ENCODE results near the gene PTAFR. TPM values are rescaled to one million over a fixed set of nuclear protein-coding genes. Genes with fewer than 3 reads are reported as not detected.
A peak's percentile ranks its signal among the peaks of the same experiment; 100 is the strongest.
"Not testable (repeated sequence)": the region's sequence is repeated elsewhere in the genome, so short reads cannot be mapped to it uniquely, and the experiment has no call there.

Gene PTAFR
- total RNA-seq, 6 donors from 2014 or later: 10.5 to 42.3 (median 22.0) TPM

GRCh38 chr1:28143496-28144202 is 32.8 kb downstream of the PTAFR start:
- Histone ChIP-seq H3K27ac (no peak overlapping the region), H3K36me3 (no peaks in the 10 kb centered on the region), H3K27me3 (no peaks in the 10 kb centered on the region), H3K4me1 (peaks cover 0 to 17% (median 7%) of the 10 kb centered on the region in 4 donors), H3K4me3 (no peak overlapping the region), H3K9me3 (no peaks in the 10 kb centered on the region)
- no peak for ATAC-seq (ENCODE audit: low FRiP score in 2 of 2)
- no peak for DNase-seq
- 82 to 89% methylated on average over 4 of the region's 4 CpGs for WGBS, 2 donors
- TF ChIP-seq CTCF (IDR thresholded peaks at IDR 0.05) (no peak), EP300 (IDR thresholded peaks at IDR 0.05) (no peak), POLR2AphosphoS5 (IDR thresholded peaks at IDR 0.05) (no peak), POLR2A (IDR thresholded peaks at IDR 0.05) (no peak)

- Histone ChIP-seq H3K27me3 (no peaks in the 10 kb centered on the region), H3K4me3 (no peak overlapping the region), H3K4me1 (peaks cover 4 to 10% (median 5%) of the 10 kb centered on the region in 4 donors), H3K27ac (no peak overlapping the region), H3K9me3 (no peaks in the 10 kb centered on the region), H3K36me3 (no peaks in the 10 kb centered on the region)
- ATAC-seq (ENCODE audit: low FRiP score in 2 of 2) (no peak), DNase-seq (no peak)
- no peak for TF ChIP-seq POLR2A (IDR thresholded peaks at IDR 0.05)
- TF ChIP-seq CTCF (IDR thresholded peaks at IDR 0.05): no peak
- no peak for TF ChIP-seq POLR2AphosphoS5 (IDR thresholded peaks at IDR 0.05)
- TF ChIP-seq EP300 (IDR thresholded peaks at IDR 0.05): no peak
- WGBS, 2 donors: 96 to 97% methylated on average over 2 of the region's 2 CpGs
These were observed 34.8 kb downstream of the PTAFR start for GRCh38 chr1:28141685-28142084.

- not testable (repeated sequence) for H3K27me3 ChIP-seq; H3K9me3 ChIP-seq; DNase-seq; ATAC-seq (ENCODE audit: low FRiP score in 2 of 2); H3K4me3 ChIP-seq; H3K36me3 ChIP-seq
- Histone ChIP-seq H3K27ac (peak overlapping the region in 3 of 4 donors; percentile 45 to 79 (median 51)), H3K4me1 (peaks cover 13 to 18% (median 16%) of the 10 kb centered on the region in 4 donors)
- WGBS, 2 donors: 54 to 66% methylated on average over 8 of the region's 8 CpGs
These were observed 36.6 kb downstream of the PTAFR start for GRCh38 chr1:28139866-28140265.

- ATAC-seq (ENCODE audit: low FRiP score in 2 of 2): peak in 1 of 2 donors; percentile 69
These were observed 37.3 kb downstream of the PTAFR start for GRCh38 chr1:28139025-28139712.

More at GRCh38 chr1:28139025-28139712, 37.3 kb downstream of the PTAFR start:
- Histone ChIP-seq H3K27me3 (no peaks in the 10 kb centered on the region), H3K4me1 (peaks cover 13 to 18% (median 16%) of the 10 kb centered on the region in 4 donors), H3K9me3 (no peaks in the 10 kb centered on the region), H3K36me3 (no peaks in the 10 kb centered on the region), H3K4me3 (no peak overlapping the region), H3K27ac (peak overlapping the region in 3 of 4 donors; percentile 45 to 79 (median 51))
- TF ChIP-seq POLR2A (IDR thresholded peaks at IDR 0.05): no peak
- peak in 1 of 2 donors; percentile 54 for TF ChIP-seq POLR2AphosphoS5 (IDR thresholded peaks at IDR 0.05)
- TF ChIP-seq CTCF (IDR thresholded peaks at IDR 0.05): no peak
- TF ChIP-seq EP300 (IDR thresholded peaks at IDR 0.05): no peak
- 82 to 88% methylated on average over 7 of the region's 7 CpGs for WGBS, 2 donors
- peak in 1 of 2 donors; percentile 61 for DNase-seq

Data from upper lobe of left lung (tissue), 6 donors.